GM12873 (cell line): Measurements from ENCODE around the gene ADAMTS2.

Source experiments
- CTCF ChIP-seq: IDR thresholded peaks from 2 replicates; pipeline ENCODE4 v1.5.1; 2012; ENCODE audit warnings: low read depth, mild to moderate bottlenecking, moderate library complexity, low read length, control low read depth; ENCODE audit not compliant: insufficient read depth; ENCODE audit errors: missing control alignments

The ADAMTS2 gene

GRCh38 chr5:179137643-179138567 lies 207.4 kb downstream of the ADAMTS2 start:
- no peak for TF ChIP-seq CTCF

- TF ChIP-seq CTCF, result no peak
Observed at GRCh38 chr5:179137016-179137642, 208.1 kb downstream of the ADAMTS2 start.

GRCh38 chr5:179135441-179136215 lies 209.6 kb downstream of the ADAMTS2 start:
- TF ChIP-seq CTCF, result no peak

GRCh38 chr5:179135006-179135405 lies 210.3 kb downstream of the ADAMTS2 start:
- no peak for TF ChIP-seq CTCF

GRCh38 chr5:179134511-179134910 lies 210.8 kb downstream of the ADAMTS2 start:
- no peak for TF ChIP-seq CTCF

GRCh38 chr5:179132586-179133355 lies 212.5 kb downstream of the ADAMTS2 start:
- TF ChIP-seq CTCF, result no peak
